Ovary (tissue), 9 donors: ENCODE data around the gene PIP5K1B. TPM values are rescaled to one million over a fixed set of nuclear protein-coding genes. Genes with fewer than 3 reads are reported as not detected.

Source experiments
- DNase-seq, 5 donors: peaks; one replicate each; pipeline ENCODE4 v3.0.0-alpha.2; 2019 to 2020
- H3K27ac ChIP-seq, 2 donors: fragments of 200-600 bp; one replicate each; pipeline versions ENCODE4 v1.5.1 to v1.8.0; 2019 to 2022
- H3K27me3 ChIP-seq: fragments of 200-600 bp; one replicate; pipeline ENCODE4 v1.8.0; 2022
- H3K36me3 ChIP-seq: fragments of 200-600 bp; sonication (generic); one replicate; pipeline ENCODE4 v1.5.1; 2019
- H3K4me1 ChIP-seq: one replicate; pipeline ENCODE4 v1.8.1; 2013; ENCODE audit warnings: mild to moderate bottlenecking, moderate library complexity; ENCODE audit not compliant: insufficient read depth
- H3K4me3 ChIP-seq: fragments of 200-600 bp; sonication (generic); one replicate; pipeline ENCODE4 v1.5.1; 2017
- H3K9me3 ChIP-seq, 2 donors: fragments of 200-600 bp in 1 of 2; sonication (generic) in 1 of 2; one replicate each; pipeline versions ENCODE4 v1.5.1 to v1.8.1; 2013 to 2019; ENCODE audit warnings: mild to moderate bottlenecking in 1 of 2, moderate library complexity in 1 of 2
- EP300 ChIP-seq: sonication (generic); formaldehyde crosslinking; IDR thresholded peaks from one replicate; pipeline ENCODE4 v1.6.1; 2017; ENCODE audit warnings: antibody characterized with exemption
- POLR2A ChIP-seq: fragments of 450-650 bp; IDR thresholded peaks from one replicate; pipeline ENCODE4 v1.6.1; 2017; ENCODE audit warnings: antibody characterized with exemption, mild to moderate bottlenecking, moderate library complexity
- WGBS, 3 donors: extraction: QIAGEN DNeasy Blood & Tissue Kit in 1 of 3; methylation state at CpG; one replicate each; pipeline versions ENCODE4 v1.1.5 to v1.1.7; 2013 to 2017; 5-methylcytosine and 5-hydroxymethylcytosine counted together
- intact Hi-C, 4 donors: fragments of 100-400 bp; cut with DNase I; formaldehyde crosslinking; loops; one replicate each; pipeline versions ENCODE4 v1.11.0 to v1.15.1; 2022 to 2023
- polyA plus RNA-seq, 2 donors: library from polyadenylated mRNA; stranded (reverse); fragments of 200-250 nt in 1 of 2; fragments of 350-450 nt in 1 of 2; fragmentation: Illumina TruSeq in 1 of 2; extraction: RNeasy Lipid Tissue Mini Kit (QIAGEN cat#74804) in 1 of 2; gene quantifications; one replicate each; pipeline ENCODE4 v1.2.3, GENCODE V29; 2013 to 2014
- total RNA-seq, 7 donors: library from RNA; depleted of rRNA in 2 of 7; stranded (reverse); fragments of >200 nt in 2 of 7; fragmentation: NEBNext Ultra II Directional in 3 of 7; extraction: Animal tissue kit (Norgen Biotek cat#: 25700) in 3 of 7; gene quantifications; one replicate each; pipeline versions ENCODE4 v1.1.0 to v1.2.4, GENCODE V29; 2016 to 2023
- TF ChIP-seq, protein P1 (sequence below), 3 donors: fragments of 450-650 bp in 2 of 3; fragments of 200-600 bp in 1 of 3; IDR thresholded peaks; one replicate each; pipeline versions ENCODE4 v1.5.1 to v1.8.0; 2016 to 2022; ENCODE audit warnings: antibody characterized with exemption in 3 of 3, mild to moderate bottlenecking in 1 of 3
- donor health status: DM: no; HTN: no; CAD: no; lungs with moderate emphysema.
- donor health status: DM: no; HTN: no; CAD: no.
- donor health status: Bipolar disorder and iron deficiency.
- donor health status: DM: yes; HTN: yes; CAD: no.
- donor health status: DM: no; HTN: no; CAD: no.
- donor health status: DM: yes; HTN: yes; CAD: no.

The PIP5K1B gene
- total and polyA plus RNA-seq, 9 donors: 0.36 to 3.4 (median 1.0) TPM

DNA sequence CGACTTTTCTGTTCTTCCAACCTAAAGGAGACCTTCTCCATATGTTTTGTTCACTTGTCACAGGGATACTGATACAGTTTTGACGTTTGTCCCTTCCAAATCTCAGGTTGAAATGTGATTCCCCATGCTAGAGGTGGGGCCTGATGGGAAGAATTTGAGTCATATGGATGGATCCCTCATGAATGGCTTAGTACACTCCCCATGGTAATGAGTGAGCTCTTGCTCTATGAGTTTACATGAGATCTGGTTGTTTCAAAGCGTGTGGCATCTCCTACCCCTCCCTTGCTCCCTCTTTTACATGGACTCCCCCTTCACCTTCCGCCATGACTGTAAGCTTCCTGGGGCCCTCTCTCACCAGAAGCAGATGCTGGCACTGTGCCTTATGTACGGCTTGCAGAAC, 6.9 kb downstream of the PIP5K1B start:
- no peak for TF ChIP-seq EP300
- TF ChIP-seq POLR2A: no peak
- TF ChIP-seq, protein P1, sequence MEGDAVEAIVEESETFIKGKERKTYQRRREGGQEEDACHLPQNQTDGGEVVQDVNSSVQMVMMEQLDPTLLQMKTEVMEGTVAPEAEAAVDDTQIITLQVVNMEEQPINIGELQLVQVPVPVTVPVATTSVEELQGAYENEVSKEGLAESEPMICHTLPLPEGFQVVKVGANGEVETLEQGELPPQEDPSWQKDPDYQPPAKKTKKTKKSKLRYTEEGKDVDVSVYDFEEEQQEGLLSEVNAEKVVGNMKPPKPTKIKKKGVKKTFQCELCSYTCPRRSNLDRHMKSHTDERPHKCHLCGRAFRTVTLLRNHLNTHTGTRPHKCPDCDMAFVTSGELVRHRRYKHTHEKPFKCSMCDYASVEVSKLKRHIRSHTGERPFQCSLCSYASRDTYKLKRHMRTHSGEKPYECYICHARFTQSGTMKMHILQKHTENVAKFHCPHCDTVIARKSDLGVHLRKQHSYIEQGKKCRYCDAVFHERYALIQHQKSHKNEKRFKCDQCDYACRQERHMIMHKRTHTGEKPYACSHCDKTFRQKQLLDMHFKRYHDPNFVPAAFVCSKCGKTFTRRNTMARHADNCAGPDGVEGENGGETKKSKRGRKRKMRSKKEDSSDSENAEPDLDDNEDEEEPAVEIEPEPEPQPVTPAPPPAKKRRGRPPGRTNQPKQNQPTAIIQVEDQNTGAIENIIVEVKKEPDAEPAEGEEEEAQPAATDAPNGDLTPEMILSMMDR (IDR thresholded peaks at IDR 0.05): no peak
- H3K4me1 ChIP-seq: no peaks in the 10 kb centered on the region
- 77 to 83% (median 82%) methylated on average over 5 of the region's 5 CpGs for WGBS, 3 donors
- DNase-seq: no peak
- no peak overlapping the region for H3K27ac ChIP-seq
- H3K27me3 ChIP-seq: no peaks in the 10 kb centered on the region
- H3K4me3 ChIP-seq: no peak overlapping the region
- no peaks in the 10 kb centered on the region for H3K36me3 ChIP-seq
- H3K9me3 ChIP-seq: no peaks in the 10 kb centered on the region
- intact Hi-C loops: no loop called here

DNA sequence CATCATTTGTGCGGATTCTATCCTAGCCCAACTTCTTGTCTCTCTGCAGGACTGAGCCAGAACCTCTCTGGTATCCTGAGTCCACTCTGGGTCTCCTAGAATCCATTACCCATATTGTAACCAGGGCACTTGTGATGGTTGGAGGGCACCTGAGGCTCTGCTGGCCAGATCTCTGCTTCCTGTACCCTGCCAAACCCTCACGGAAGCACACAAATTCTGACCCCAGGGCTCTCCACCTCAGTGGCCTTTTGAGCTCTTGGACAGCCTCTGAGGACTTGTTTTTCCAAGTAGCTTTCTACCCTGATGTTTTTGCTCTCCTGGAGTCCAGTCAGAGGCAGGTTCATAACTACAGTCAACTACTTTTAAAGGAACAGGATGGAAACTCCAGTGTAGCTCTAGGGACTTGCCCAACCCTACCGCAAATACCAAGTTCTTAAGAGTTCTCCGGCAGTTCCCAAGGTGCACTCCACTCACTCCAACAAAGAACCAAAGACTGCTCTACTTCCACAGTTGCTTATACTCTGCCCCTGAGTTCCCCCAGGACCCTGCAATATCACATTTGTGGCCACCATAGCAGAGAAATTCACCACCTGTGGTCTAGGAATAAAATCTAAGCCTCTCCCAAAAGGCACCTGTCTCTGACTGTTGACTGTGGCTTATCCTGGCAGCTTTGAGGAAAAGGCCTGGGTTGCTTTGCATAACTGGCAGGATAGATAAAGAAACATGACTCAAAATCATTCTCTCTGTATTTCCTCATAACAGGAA, 9.6 kb downstream of the PIP5K1B start:
- no peaks in the 10 kb centered on the region for H3K9me3 ChIP-seq
- no peak overlapping the region for H3K27ac ChIP-seq
- no peaks in the 10 kb centered on the region for H3K36me3 ChIP-seq
- no peak for TF ChIP-seq EP300
- TF ChIP-seq, protein P1 (IDR thresholded peaks at IDR 0.05): no peak
- TF ChIP-seq POLR2A: no peak
- no peaks in the 10 kb centered on the region for H3K27me3 ChIP-seq
- intact Hi-C loops: no loop called here
- H3K4me1 ChIP-seq: no peaks in the 10 kb centered on the region
- no peak overlapping the region for H3K4me3 ChIP-seq
- WGBS, 3 donors: 87 to 93% (median 93%) methylated on average over 4 of the region's 4 CpGs
- no peak for DNase-seq

DNA sequence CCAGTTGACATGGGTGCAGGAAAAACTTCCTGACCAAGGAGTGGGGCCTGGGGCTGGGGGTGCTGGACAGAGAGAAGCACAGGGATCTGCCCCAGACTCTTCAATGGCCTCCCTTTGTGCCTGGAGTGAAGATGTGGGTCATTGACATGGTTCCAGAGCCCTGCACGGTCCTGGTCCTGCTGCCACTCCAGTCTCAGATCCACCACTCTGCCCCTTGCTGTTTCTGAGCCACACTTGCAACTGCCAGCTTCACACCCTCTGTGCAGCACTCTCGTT, 10.1 kb downstream of the PIP5K1B start:
- intact Hi-C loops: no loop called here
- no peak for TF ChIP-seq EP300
- no peak for TF ChIP-seq POLR2A
- TF ChIP-seq, protein P1 (IDR thresholded peaks at IDR 0.05): no peak
- no peak for DNase-seq
- Histone ChIP-seq H3K4me1 (no peaks in the 10 kb centered on the region), H3K9me3 (no peaks in the 10 kb centered on the region), H3K4me3 (no peak overlapping the region), H3K27ac (no peak overlapping the region), H3K36me3 (no peaks in the 10 kb centered on the region), H3K27me3 (no peaks in the 10 kb centered on the region)
- WGBS, 3 donors: 64 to 84% (median 68%) methylated on average over 2 of the region's 2 CpGs

DNA sequence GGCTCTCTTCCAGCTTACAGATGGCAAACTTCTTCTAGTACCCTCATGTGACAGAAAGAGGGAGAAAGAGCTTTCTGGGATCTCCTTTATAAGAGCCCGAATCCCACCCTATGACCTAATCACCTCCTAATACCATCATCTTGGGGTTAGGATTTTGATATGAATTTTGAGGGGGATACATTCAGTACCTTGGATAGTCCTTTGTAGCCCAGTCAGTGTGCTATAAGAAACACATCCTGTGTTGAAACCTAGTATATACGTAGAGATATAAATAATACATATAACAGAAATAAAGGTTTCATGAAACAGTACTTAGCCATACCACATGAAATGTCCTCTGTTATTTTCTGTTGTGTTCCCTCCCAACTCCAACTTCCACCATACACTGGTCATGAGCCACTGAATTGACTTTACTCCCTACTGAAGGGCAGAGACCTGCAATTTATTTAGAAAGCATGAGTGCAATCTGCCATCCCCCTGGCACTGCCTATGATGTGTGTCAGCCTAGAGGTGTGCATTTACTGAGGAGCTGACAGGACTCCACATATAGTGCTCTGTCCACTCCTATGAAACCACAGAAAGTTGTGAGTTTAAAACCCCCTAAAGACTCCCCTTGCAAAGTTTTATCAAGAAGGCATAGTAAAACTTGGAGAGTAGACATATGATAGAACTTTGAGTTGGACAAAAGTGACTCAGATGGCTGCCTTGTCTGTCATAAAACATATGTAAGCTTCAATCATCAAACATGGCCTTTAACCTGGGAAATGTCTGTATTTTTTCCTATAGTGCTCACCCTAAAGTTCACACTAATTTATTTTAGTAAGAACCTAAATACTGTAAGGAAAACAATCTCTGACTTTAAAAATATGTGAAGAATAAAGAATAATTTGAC, 12.8 kb downstream of the PIP5K1B start:
- WGBS, 3 donors: 75 to 86% (median 85%) methylated on average over 2 of the region's 2 CpGs
- Histone ChIP-seq H3K36me3 (no peaks in the 10 kb centered on the region), H3K27ac (no peak overlapping the region), H3K27me3 (no peaks in the 10 kb centered on the region), H3K9me3 (no peaks in the 10 kb centered on the region), H3K4me3 (no peak overlapping the region), H3K4me1 (no peaks in the 10 kb centered on the region)
- TF ChIP-seq EP300 (no peak), POLR2A (no peak)
- TF ChIP-seq, protein P1 (IDR thresholded peaks at IDR 0.05): no peak
- DNase-seq: no peak
- intact Hi-C loops: no loop called here
